Panc1 (cell line): Measurements from ENCODE around the gene USP16. TPM values are rescaled to one million over a fixed set of nuclear protein-coding genes. Genes with fewer than 3 reads are reported as not detected.

Experiments
- ATAC-seq: fragments of 200-7000 bp; cut with Tn5 transposase; 2 replicates; pipeline ENCODE4 v1.9.1; 2020; ENCODE audit warnings: mild to moderate bottlenecking, moderate library complexity
- BruUV-seq: library from RNA; stranded (reverse); fragments of 400-500 nt; replicated peaks from 2 replicates; lab custom pipeline; 2021; lab: Mats Ljungman, UMichigan
- CTCF ChIA-PET: fragments of 300-600 bp; sonication (Branson Sonifier 250); formaldehyde crosslinking; loops from one replicate; lab custom pipeline; 2022; ENCODE audit warnings: antibody characterized with exemption; lab: Charles Lee
- POLR2A ChIA-PET: fragments of 300-600 bp; sonication (Branson Sonifier 250); formaldehyde crosslinking; loops from one replicate; lab custom pipeline; 2022; ENCODE audit warnings: antibody characterized with exemption; lab: Charles Lee
- DNase-seq: peaks from one replicate; pipeline ENCODE4 v3.0.0-alpha.2; 2010; ENCODE audit warnings: low read depth, low spot score
- H3K27ac ChIP-seq: 2 replicates; pipeline ENCODE4 v1.5.1; 2011; ENCODE audit warnings: mild to moderate bottlenecking, low read length, inconsistent platforms
- H3K27me3 ChIP-seq: fragments of 200-500 bp; sonication (Bioruptor generic); 2 replicates; pipeline ENCODE4 v1.6.0; 2014; ENCODE audit warnings: low read length, inconsistent platforms; ENCODE audit not compliant: control insufficient read depth, insufficient read depth
- H3K36me3 ChIP-seq: fragments of 200-500 bp; sonication (Bioruptor generic); 2 replicates; pipeline ENCODE4 v1.5.1; 2014; ENCODE audit warnings: inconsistent platforms, mild to moderate bottlenecking, low read length, moderate library complexity; ENCODE audit not compliant: control insufficient read depth, insufficient read depth
- H3K4me1 ChIP-seq: 2 replicates; pipeline ENCODE4 v1.5.1; 2011; ENCODE audit warnings: inconsistent platforms, mild to moderate bottlenecking, low read length, moderate library complexity; ENCODE audit not compliant: control insufficient read depth, insufficient read depth
- H3K4me3 ChIP-seq, 2 experiments: 2 replicates each; pipeline ENCODE4 v1.5.1; 2011 to 2012; ENCODE audit warnings: low read depth in 2 of 2, low read length in 2 of 2, mild to moderate bottlenecking in 2 of 2, inconsistent platforms in 1 of 2, moderate library complexity in 1 of 2
- H3K9me3 ChIP-seq: fragments of 200-500 bp; sonication (Bioruptor generic); 2 replicates; pipeline ENCODE4 v1.5.1; 2014; ENCODE audit warnings: low read depth, mild to moderate bottlenecking, inconsistent platforms, low read length, moderate library complexity; ENCODE audit not compliant: control insufficient read depth, insufficient read depth
- POLR2AphosphoS5 ChIP-seq: IDR thresholded peaks from 2 replicates; pipeline ENCODE4 v1.6.1; 2012; ENCODE audit warnings: mild to moderate bottlenecking, low read depth, low read length, moderate library complexity
- REST ChIP-seq, 2 experiments: IDR thresholded peaks; 2 replicates each; pipeline ENCODE4 v1.6.1; 2011 to 2012; ENCODE audit warnings: low read depth in 2 of 2, control low read depth in 1 of 2, low read length in 1 of 2, mild to moderate bottlenecking in 1 of 2, moderate library complexity in 1 of 2; ENCODE audit not compliant: insufficient read depth in 1 of 2
- SIN3A ChIP-seq: IDR thresholded peaks from 2 replicates; pipeline ENCODE4 v1.6.1; 2012; ENCODE audit warnings: low read depth, mild to moderate bottlenecking, low read length, moderate library complexity, borderline replicate concordance; ENCODE audit not compliant: insufficient read depth
- TCF7L2 ChIP-seq: IDR thresholded peaks from 2 replicates; pipeline ENCODE4 v1.6.1; 2011; ENCODE audit warnings: mild to moderate bottlenecking, low read depth, low read length, inconsistent platforms
- in situ Hi-C: cut with HindIII; loops from 2 replicates; pipeline ENCODE4 v1.10.0; 2016; ENCODE audit warnings: low sequenced_read_pairs, low pct_unique_long_range_greater_than_20kb
- intact Hi-C: fragments of 100-400 bp; cut with micrococcal nuclease; formaldehyde crosslinking; loops from one replicate; pipeline ENCODE4 v1.10.0; 2022; ENCODE audit not compliant: unreplicated experiment
- total RNA-seq: library from RNA; stranded (reverse); gene quantifications from one replicate; pipeline ENCODE4 v1.2.1, GENCODE V29; 2021; ENCODE audit not compliant: unreplicated experiment
- TF ChIP-seq, protein P1 (sequence below): fragments of 450-650 bp; IDR thresholded peaks from 2 replicates; pipeline ENCODE4 v1.5.1; 2017; ENCODE audit warnings: mild to moderate bottlenecking

USP16 gene
- total RNA-seq, 1 experiment from 2014 or later = 26.6 TPM

GRCh38 chr21:29007135-29007534 lies 17.3 kb upstream of the USP16 start:
- Histone ChIP-seq H3K4me1 (no peaks in the 10 kb centered on the region), H3K27me3 (no peaks in the 10 kb centered on the region), H3K27ac (no peak overlapping the region), H3K9me3 (no peaks in the 10 kb centered on the region), H3K4me3 (no peak overlapping the region), H3K36me3 (no peaks in the 10 kb centered on the region)
- DNase-seq = no peak
- ATAC-seq = no peak
- TF ChIP-seq REST (IDR thresholded peaks at IDR 0.05; ENCODE audit: insufficient read depth in 1 of 2, low read depth in 2 of 2, low read length in 1 of 2) (no peak), TCF7L2 (no peak), SIN3A (no peak), POLR2AphosphoS5 (no peak)
- TF ChIP-seq, protein P1, sequence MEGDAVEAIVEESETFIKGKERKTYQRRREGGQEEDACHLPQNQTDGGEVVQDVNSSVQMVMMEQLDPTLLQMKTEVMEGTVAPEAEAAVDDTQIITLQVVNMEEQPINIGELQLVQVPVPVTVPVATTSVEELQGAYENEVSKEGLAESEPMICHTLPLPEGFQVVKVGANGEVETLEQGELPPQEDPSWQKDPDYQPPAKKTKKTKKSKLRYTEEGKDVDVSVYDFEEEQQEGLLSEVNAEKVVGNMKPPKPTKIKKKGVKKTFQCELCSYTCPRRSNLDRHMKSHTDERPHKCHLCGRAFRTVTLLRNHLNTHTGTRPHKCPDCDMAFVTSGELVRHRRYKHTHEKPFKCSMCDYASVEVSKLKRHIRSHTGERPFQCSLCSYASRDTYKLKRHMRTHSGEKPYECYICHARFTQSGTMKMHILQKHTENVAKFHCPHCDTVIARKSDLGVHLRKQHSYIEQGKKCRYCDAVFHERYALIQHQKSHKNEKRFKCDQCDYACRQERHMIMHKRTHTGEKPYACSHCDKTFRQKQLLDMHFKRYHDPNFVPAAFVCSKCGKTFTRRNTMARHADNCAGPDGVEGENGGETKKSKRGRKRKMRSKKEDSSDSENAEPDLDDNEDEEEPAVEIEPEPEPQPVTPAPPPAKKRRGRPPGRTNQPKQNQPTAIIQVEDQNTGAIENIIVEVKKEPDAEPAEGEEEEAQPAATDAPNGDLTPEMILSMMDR = no peak
- intact Hi-C loops = no loop called here
- POLR2A ChIA-PET = interaction anchor here (1.0 kb wide), 1 partner anchor 11 kb away, joined by 3 read pairs; the partner anchor contains the start of gene RWDD2B
- no TSS peak for BruUV-seq
- in situ Hi-C loops = no loop called here
- CTCF ChIA-PET = no interaction called here

- Histone ChIP-seq H3K9me3 (no peaks in the 10 kb centered on the region), H3K27me3 (no peaks in the 10 kb centered on the region), H3K4me1 (no peaks in the 10 kb centered on the region), H3K4me3 (no peak overlapping the region), H3K36me3 (no peaks in the 10 kb centered on the region), H3K27ac (no peak overlapping the region)
- DNase-seq (no peak), ATAC-seq (no peak)
- TF ChIP-seq REST (IDR thresholded peaks at IDR 0.05; ENCODE audit: insufficient read depth in 1 of 2, low read depth in 2 of 2, low read length in 1 of 2) (no peak), POLR2AphosphoS5 (no peak), TCF7L2 (no peak), SIN3A (no peak)
- TF ChIP-seq, protein P1 = no peak
- intact Hi-C loops (no loop called here), in situ Hi-C loops (no loop called here)
- no TSS peak for BruUV-seq
- ChIA-PET POLR2A (interaction anchor here (1.3 kb wide), 1 partner anchor 11 kb away, joined by 5 read pairs; the partner anchor contains the start of gene RWDD2B), CTCF (no interaction called here)
These were observed 16.7 kb upstream of the USP16 start for GRCh38 chr21:29007810-29008209.
